ENCODE results near the gene FGFR3.

GRCh38 chr4:1813231-1813630 is 20.1 kb downstream of the FGFR3 start:
- TF ChIP-seq, protein P1, sequence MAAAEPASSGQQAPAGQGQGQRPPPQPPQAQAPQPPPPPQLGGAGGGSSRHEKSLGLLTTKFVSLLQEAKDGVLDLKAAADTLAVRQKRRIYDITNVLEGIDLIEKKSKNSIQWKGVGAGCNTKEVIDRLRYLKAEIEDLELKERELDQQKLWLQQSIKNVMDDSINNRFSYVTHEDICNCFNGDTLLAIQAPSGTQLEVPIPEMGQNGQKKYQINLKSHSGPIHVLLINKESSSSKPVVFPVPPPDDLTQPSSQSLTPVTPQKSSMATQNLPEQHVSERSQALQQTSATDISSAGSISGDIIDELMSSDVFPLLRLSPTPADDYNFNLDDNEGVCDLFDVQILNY (CRISPR knock-in tag; IDR thresholded peaks at IDR 0.05): no peak
- TF ChIP-seq ZBTB1 (CRISPR knock-in tag; IDR thresholded peaks at IDR 0.05; ENCODE audit: borderline replicate concordance, low read depth): no peak
- no peak for TF ChIP-seq HCFC1 (IDR thresholded peaks at IDR 0.05; ENCODE audit: low read depth, low read length)
